IPS DF 6.9 (cell line): ENCODE measurements around the gene STMN3.
"Not testable (repeated sequence)": the region's sequence is repeated elsewhere in the genome, so short reads cannot be mapped to it uniquely, and the experiment has no call there.

Experiments
- DNase-seq: peaks from one replicate; pipeline ENCODE4 v3.0.0-alpha.2; 2013; ENCODE audit warnings: low read depth, low spot score
- H3K27ac ChIP-seq: one replicate; pipeline ENCODE4 v1.5.1; 2013; ENCODE audit warnings: low read length, control low read depth
- H3K27me3 ChIP-seq: 2 replicates; pipeline ENCODE4 v1.6.1; 2013; ENCODE audit warnings: mild to moderate bottlenecking, low read length; ENCODE audit not compliant: control insufficient read depth, insufficient read depth
- H3K36me3 ChIP-seq: 2 replicates; pipeline ENCODE4 v1.6.1; 2013; ENCODE audit warnings: low read length; ENCODE audit not compliant: control insufficient read depth, insufficient read depth
- H3K4me1 ChIP-seq: 2 replicates; pipeline ENCODE4 v1.6.1; 2013; ENCODE audit warnings: low read length; ENCODE audit not compliant: control insufficient read depth, insufficient read depth
- H3K4me3 ChIP-seq: 2 replicates; pipeline ENCODE4 v1.5.1; 2013; ENCODE audit warnings: mild to moderate bottlenecking, low read length
- H3K9me3 ChIP-seq: 2 replicates; pipeline ENCODE4 v1.6.1; 2013; ENCODE audit warnings: low read length, inconsistent platforms; ENCODE audit not compliant: control insufficient read depth, insufficient read depth
- WGBS: extraction: QIAGEN DNeasy Blood & Tissue Kit; methylation state at CpG from one replicate; pipeline ENCODE4 v1.1.7; 2013; ENCODE audit warnings: mixed read lengths, missing lambda C conversion rate; ENCODE audit not compliant: insufficient read length, insufficient coverage; 5-methylcytosine and 5-hydroxymethylcytosine counted together

STMN3 gene

GRCh38 chr20:63619505-63619904 is 33.7 kb downstream of the STMN3 start:
- Histone ChIP-seq H3K4me3 (no peak overlapping the region), H3K36me3 (peaks cover 28% of the 10 kb centered on the region), H3K9me3 (no peaks in the 10 kb centered on the region; the same call in 1 of the 2 replicates), H3K27me3 (no peaks in the 10 kb centered on the region), H3K4me1 (peaks cover 2% of the 10 kb centered on the region; the same call in 1 of the 2 replicates), H3K27ac (no peak overlapping the region)
- no peak for DNase-seq
- no CpG with 5 or more reads among the region's 13 CpGs for WGBS

DNA sequence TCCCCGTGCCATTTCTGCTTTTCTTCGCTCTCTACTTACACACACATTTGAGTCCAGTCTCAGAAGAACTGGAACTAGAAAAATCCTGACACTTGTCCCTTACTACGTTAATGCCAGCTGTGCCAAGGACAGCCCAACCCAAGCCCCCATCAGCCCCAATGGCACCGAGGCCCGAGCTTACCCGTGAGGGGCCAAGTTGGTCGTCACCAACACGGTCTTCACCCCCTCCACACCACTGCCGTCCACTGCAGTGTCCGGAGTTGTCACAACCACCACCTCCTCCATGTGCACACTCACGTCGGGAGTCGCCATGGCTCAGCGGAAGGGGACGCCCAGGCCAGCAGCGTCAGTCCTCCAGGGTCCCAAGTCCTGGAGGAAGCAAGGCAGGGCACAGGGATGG is 34.1 kb downstream of the STMN3 start:
- no peak overlapping the region for H3K27ac ChIP-seq
- no peak overlapping the region for H3K4me3 ChIP-seq
- no peaks in the 10 kb centered on the region; the same call in 1 of the 2 replicates for H3K9me3 ChIP-seq
- H3K36me3 ChIP-seq: peaks cover 28% of the 10 kb centered on the region
- no peak for DNase-seq
- H3K4me1 ChIP-seq: peaks cover 2% of the 10 kb centered on the region; the same call in 1 of the 2 replicates
- WGBS: no CpG with 5 or more reads among the region's 16 CpGs
- H3K27me3 ChIP-seq: no peaks in the 10 kb centered on the region

GRCh38 chr20:63618291-63618980 is 34.8 kb downstream of the STMN3 start:
- no CpG with 5 or more reads among the region's 11 CpGs for WGBS

DNA sequence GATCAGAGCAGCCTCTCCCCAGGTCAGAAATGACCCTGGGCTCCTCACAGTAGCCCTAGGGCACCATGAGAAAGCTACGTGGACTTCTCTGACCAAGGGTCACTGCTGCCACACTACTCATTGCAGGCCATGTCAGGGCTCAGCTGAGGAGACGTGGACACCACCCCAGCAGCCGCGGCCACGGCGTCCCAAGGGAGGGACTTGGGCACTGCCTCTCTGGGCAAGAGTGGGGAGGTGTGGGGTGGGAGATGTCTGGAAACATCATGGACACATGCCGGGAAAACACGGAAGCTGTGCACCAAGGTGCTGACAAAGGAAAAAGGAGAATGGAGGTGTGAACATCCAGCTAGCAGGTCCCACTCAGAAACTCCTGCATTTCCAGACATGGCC is 35.4 kb downstream of the STMN3 start:
- Histone ChIP-seq H3K36me3 (peaks cover 28% of the 10 kb centered on the region), H3K27ac (no peak overlapping the region), H3K4me1 (peaks cover 1% of the 10 kb centered on the region; the same call in 1 of the 2 replicates), H3K27me3 (no peaks in the 10 kb centered on the region), H3K9me3 (no peaks in the 10 kb centered on the region; the same call in 1 of the 2 replicates), H3K4me3 (no peak overlapping the region)
- WGBS: no CpG with 5 or more reads among the region's 8 CpGs
- DNase-seq: no peak

More at GRCh38 chr20:63618291-63618980, 34.8 kb downstream of the STMN3 start:
- Histone ChIP-seq H3K4me3 (no peak overlapping the region), H3K27me3 (no peaks in the 10 kb centered on the region), H3K36me3 (peaks cover 28% of the 10 kb centered on the region), H3K9me3 (no peaks in the 10 kb centered on the region; the same call in 1 of the 2 replicates), H3K27ac (no peak overlapping the region), H3K4me1 (peaks cover 2% of the 10 kb centered on the region; the same call in 1 of the 2 replicates)
- no peak for DNase-seq

GRCh38 chr20:63617092-63617875 is 35.9 kb downstream of the STMN3 start:
- Histone ChIP-seq H3K4me3 (no peak overlapping the region), H3K4me1 (no peaks in the 10 kb centered on the region), H3K36me3 (peaks cover 28% of the 10 kb centered on the region), H3K27ac (no peak overlapping the region), H3K9me3 (no peaks in the 10 kb centered on the region; the same call in 1 of the 2 replicates), H3K27me3 (no peaks in the 10 kb centered on the region)
- no CpG with 5 or more reads among the region's 41 CpGs for WGBS
- no peak for DNase-seq

DNA sequence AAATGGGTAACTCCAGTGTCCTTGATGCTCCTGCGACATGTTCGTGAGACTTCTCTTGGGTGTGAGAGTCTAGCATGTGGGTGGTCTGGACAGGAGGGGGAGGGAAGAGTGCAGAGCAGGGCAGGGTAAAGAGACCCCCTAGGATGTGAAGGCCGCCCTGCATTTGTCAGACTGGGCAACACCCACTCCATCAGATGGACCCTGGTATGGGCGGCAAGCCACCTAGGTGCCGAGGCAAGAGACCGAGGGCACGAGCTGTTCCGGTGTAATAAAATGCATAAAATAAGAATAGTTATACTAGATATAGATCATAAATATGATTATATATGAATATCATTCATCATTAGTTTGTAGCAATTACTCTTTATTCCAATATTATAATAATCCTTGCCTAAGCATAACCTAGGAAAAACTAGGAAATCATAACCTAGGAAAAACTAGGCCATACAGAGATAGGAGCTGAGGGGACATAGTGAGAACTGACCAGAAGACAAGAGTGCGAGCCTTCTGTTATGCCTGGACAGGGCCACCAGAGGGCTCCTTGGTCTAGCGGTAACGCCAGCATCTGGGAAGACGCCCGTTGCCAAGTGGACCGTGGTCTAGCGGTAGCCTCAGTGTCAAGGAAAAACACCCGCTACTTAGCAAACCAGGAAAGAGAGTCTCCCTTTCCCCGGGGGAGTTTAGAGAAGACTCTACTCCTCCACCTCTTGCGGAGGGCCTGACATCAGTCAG is 39.2 kb downstream of the STMN3 start:
- H3K4me1 ChIP-seq, DNase-seq, H3K27me3 ChIP-seq: not testable (repeated sequence)

DNA sequence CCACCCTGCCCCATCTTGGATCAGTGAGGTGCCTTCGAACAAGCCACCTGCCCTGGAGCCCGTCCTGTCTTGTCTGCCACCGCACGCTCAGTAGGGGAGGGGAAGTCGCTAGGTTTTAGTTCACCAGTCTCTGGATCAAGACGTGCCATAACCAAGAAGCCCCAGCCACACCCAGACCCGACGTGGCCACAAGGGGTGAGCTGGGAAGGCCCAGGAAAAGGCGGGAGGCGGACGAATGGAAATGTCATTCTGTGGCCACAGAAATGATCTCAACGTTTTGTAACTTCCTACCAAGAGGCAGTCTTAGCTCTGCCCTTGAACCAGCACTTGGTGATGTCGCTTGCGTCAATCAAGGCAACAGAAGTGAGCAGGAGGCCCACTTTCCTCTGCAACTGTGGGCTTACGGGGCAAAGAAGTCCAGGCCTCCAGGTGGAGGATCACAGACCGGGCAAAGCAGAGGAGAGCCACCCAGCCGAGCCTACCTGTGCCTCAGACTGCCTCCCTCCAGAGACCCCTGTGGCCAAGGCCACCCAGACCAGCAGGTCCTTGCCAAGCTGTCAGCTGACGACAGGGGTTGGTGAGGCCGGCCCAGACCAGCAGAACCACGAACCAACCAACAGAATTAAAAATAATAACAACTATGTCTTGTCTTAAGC is 40.8 kb downstream of the STMN3 start:
- DNase-seq: no peak
- Histone ChIP-seq H3K4me1 (no peaks in the 10 kb centered on the region), H3K9me3 (no peaks in the 10 kb centered on the region; the same call in 1 of the 2 replicates), H3K27me3 (no peaks in the 10 kb centered on the region), H3K27ac (no peak overlapping the region), H3K4me3 (no peak overlapping the region), H3K36me3 (peaks cover 20% of the 10 kb centered on the region; the same call in 1 of the 2 replicates)
- WGBS: no CpG with 5 or more reads among the region's 20 CpGs

More for the DNA sequence above, 39.2 kb downstream of the STMN3 start:
- peaks cover 32% of the 10 kb centered on the region for H3K36me3 ChIP-seq
- H3K9me3 ChIP-seq, H3K27ac ChIP-seq, H3K4me3 ChIP-seq: not testable (repeated sequence)
- no CpG with 5 or more reads among the region's 18 CpGs for WGBS

DNA sequence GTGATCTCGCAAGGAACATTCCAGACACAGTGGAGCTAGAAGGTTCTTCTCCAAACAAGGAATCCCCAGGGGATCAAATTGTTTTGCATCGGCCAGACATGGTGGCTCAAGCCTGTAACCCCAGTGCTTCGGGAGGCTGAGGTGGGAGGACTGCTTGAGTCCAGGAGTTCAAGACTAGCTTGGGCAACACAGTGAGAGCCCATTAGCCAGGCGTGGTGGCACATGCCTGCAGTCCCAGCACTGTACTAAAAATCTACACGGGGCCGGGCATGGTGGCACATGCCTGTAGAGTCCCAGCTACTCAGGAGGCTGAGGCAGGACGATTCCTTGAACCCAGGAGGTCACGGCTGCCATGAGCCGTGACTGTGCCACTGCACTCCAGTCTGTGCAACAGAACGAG is 41.6 kb downstream of the STMN3 start:
- WGBS: no CpG with 5 or more reads among the region's 10 CpGs
- Histone ChIP-seq H3K27ac (no peak overlapping the region), H3K4me1 (no peaks in the 10 kb centered on the region), H3K27me3 (no peaks in the 10 kb centered on the region), H3K9me3 (no peaks in the 10 kb centered on the region; the same call in 1 of the 2 replicates), H3K36me3 (0 out of 2 replicates have a peak, but pooled peaks cover 14% of the 10 kb centered on the region), H3K4me3 (no peak overlapping the region)
- DNase-seq: no peak

- WGBS: no CpG with 5 or more reads among the region's 17 CpGs
- no peak for DNase-seq
- H3K4me1 ChIP-seq: no peaks in the 10 kb centered on the region
- no peaks in the 10 kb centered on the region; the same call in 1 of the 2 replicates for H3K9me3 ChIP-seq
- H3K36me3 ChIP-seq: 0 out of 2 replicates have a peak, but pooled peaks cover 11% of the 10 kb centered on the region
- no peak overlapping the region for H3K27ac ChIP-seq
- H3K27me3 ChIP-seq: no peaks in the 10 kb centered on the region
- H3K4me3 ChIP-seq: no peak overlapping the region
Measured at GRCh38 chr20:63610581-63611435, 42.4 kb downstream of the STMN3 start.
